ENCODE measurements around the gene C2CD4A.

The C2CD4A gene

DNA sequence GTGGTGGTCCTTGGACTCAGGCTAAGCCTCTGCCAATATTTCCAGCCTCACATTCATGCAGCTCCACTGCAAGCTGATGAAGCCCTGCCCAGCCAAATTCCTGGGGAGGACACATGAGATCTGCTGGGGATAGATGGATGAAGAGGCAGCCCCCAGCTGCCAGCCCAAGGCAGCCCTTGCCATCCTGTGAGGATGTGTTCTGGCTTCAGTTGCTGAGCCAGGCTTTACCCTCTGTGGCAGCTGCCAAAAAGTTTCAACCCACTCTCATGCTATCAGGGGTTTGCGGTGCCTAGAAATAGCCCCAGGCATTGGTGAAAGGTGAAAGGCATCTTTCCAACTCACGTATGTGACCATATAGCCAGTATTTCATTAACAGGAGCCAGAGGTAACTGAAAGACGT lies 37.6 kb downstream of the C2CD4A start:
- DNase-seq, result no peak

DNA sequence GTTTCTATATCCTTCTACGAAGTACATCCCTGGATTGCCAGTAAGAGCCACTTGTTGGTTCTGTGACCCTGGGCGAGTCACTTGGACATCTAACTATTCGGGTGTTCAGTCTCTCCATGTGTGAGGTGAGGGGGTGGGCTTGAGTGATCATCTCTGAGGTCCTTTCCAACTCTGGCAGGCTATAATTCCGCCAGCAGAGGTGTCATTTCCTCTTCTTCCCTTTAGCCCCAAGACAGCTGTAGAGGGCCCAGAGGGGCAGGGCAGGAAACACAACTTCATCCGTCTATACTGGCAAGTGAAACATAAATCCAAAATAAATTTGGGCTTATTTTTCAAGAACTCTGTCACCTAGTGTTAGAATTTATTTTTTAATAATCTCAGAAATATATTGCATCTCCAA lies 38.1 kb downstream of the C2CD4A start:
- DNase-seq, result no peak

DNA sequence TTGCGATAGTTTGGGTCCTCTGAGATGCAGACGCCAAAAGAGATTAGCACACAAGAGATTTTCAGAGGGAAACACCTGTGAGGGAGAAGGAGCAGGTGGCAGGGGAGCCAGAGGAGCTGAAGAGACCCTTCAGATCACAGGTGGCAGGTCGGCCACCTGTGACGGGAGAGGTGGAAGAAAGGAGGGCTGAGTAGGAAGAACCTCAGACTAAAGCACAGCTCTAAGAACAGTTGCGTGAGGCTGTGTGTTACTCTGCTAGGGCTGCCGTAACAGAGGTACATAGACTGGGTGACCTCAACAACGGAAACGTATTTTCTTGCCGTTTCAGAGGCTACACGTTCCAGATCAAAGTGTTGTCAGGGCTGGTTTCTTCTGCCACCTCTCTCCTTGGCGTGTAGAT lies 38.5 kb downstream of the C2CD4A start:
- DNase-seq, result no peak

DNA sequence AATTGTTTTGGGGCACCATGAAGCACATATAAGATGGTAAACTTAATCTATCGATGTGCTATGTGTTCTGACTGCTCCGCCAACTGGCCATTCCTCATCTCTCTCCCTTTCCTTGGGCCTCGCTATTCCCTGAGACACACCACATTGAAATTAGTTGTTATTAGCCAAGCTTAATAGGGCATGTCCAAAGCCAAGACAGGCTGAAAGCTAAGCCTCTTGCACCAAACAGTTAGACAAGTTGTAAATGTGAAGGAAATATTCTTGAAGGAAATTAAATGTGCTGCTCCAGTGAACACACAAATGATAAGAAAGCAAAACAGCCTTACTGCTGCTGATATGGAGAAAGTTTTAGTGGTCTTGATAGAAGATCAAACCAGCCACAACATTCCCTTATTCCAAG lies 39.3 kb downstream of the C2CD4A start:
- no peak for DNase-seq

DNA sequence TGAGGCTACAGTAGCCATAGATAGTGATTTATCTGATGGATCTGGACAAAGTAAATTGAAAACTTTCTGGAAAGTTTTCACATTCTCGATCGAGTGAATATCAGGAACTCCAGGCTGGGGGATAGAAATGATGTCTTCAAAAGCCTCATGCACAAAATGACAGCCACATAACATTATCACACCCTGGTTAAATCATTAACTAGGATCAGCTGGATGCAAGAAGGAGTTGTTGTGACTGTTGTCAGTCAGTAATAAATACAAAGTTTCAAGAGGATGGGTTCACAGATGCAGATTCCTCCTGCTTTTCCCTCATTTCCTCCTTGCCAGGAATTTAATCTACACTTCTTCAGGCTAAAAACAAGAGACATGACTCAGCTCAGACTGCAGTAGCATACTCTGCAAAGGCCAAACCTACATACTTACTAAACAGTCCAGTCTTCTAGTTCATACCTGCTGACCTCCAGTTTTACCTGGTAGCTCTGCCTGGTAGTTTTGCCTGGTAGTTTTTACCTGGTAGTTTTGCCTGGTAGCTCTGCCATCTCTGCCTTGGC lies 40.9 kb downstream of the C2CD4A start:
- peak; percentile 15 for DNase-seq

DNA sequence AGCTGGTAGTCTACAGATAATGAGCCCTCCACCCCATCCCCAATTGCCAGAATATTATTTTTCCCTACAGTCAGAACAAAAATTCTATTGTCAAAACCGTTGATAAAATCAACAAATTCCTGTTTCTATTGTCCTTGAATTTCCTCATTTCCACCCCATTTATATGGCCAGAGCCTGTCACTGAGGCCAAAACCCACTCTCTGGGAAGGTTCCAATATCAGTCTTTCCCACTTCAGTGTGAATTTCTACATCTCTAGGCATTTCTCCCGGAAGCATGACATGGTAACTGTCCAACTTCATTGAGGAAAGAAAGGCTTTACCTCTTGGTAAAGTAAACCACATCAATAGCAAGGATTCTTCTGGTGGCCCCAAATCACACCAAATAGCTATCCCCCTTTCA lies 41.6 kb downstream of the C2CD4A start:
- DNase-seq, result no peak

DNA sequence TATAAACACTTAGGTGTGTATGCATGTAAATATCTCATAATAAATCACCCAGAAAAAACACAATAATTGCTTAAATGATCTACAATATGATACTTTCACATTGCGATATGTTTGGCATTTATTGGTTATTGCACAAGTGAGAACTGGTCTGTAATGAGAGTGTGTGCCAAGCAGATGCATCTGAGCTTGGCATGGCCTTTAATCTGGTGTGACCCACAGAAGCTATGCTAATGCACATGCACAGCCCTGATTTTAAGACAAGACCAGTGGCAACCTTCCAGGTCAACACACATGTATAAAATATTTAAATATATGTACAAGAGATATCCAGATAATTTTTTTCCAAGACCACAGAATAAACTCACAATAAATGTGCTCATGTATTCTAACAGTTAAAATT lies 42.7 kb downstream of the C2CD4A start:
- no peak for DNase-seq

DNA sequence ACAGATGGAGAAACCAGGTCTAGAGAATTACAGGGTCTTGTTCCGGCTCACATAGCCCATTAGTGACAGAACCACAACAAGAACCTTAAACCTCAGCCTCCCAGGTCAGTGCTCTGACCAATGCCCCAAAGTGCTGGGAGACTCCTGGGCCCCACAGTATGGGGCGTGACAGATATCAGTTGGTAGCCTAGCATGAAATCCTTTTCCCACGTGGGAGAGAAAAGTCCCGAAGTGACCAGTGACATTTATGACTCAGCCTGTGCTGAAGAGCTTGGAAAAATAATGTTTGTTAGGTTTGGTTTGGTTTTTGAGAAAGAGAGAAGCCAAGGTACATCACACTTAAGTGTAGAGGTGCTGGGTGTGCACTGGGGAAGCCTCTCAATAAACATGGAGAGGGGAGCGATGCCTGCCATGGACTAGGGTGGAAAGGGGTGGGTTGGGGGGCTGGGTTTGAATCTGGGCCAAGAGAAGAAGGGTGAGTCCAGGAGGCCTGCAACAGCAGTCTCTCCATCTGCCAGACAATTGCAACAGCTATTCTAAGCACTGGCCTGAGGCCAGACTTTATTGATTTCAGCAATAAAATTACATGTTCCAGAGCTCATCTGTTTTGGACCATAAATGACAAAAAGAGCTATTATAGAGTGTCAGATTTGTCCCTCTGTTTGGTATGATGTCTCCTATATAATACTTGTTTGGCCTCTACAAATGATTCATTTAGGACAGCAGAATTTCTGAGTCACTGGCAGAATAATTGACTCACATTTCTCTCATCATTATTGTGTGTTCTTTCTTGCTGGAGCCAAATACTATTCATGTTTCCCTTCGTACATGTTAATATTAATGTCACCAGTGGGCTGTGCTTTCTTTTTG lies 43.4 kb downstream of the C2CD4A start:
- DNase-seq, result peak; percentile 77

DNA sequence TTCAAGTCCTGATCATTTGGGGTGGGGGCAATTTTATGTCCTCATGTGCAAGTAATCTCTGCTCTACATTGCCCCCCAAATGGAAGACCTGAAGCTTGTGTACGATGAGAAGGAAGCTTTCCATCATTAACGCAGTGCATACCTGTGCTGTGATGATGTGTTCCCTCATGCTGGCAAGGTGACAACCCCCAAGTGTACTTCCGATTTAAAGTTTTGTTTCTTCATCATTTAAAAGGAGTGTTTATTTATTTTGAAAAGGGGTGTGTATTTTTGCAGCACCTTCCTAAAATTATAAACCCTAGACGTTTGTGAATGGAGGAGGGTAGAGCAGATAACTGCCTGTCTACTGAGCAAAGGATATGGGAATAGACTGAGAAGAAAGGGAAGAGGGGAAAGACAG lies 45.3 kb downstream of the C2CD4A start:
- no peak for DNase-seq

DNA sequence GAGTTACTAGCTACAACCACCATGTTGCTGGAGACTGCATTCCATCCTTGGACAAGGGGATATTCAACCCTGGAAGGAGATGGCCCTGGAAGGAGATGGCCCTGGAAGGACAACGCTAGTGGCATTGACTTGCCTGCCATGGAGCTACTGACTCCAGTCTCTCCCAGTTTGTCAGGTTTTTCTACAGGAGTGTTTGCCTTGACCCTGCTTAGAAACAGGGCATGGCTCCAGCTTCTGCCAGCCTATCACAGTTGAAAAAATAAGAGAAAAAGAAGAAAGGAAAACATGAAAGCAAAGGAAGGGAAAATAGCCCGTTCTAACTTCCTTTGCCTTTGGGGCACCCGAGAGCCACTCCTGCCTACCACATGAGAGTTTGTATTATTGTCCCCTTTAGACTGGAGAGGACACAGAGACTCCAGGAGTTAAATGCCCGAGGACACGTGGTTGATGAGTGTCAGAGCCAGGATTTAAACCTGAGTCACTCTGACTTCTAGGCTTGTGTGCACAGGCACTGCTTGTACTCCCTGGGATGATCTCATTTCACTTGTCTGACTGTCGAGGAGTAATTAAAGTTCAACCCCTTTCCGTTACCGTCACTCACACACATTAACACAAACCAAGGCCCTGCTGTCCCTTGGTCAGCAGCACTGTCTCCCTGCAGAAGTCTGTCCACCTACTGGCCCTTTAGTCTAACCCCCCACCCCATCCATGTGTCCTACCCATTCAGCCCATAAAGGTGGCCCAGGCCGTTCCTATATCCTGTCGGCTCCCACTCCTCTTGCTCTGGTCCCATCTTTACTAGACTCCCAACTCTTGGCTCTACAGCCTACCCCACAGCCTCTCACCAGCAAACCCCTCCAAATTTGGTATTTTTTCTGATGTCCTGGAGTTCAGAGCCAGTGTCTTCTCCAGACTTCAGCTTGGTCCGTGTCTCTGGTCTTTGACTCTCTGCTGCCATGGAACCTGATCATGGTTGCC lies 46.1 kb downstream of the C2CD4A start:
- DNase-seq, result peak; percentile 84

DNA sequence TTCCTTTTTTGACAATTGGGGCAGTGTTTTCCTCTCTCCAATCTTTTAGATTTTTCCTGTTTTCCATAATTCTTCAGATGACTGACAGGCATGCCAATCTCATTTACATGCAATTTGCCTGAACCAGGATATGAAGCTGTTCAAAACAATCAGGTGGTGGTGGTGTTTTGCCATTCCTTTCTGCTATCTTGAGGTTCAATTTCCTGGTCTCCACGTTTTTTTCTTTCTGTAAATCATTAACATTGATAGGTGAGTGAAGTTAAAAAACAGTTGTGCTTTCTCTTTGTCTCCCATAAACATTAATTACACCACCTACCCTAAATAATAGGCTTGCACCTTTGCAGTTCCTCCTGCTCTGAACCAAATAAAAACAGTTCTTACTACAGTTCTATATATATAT lies 49.1 kb downstream of the C2CD4A start:
- no peak for DNase-seq

DNA sequence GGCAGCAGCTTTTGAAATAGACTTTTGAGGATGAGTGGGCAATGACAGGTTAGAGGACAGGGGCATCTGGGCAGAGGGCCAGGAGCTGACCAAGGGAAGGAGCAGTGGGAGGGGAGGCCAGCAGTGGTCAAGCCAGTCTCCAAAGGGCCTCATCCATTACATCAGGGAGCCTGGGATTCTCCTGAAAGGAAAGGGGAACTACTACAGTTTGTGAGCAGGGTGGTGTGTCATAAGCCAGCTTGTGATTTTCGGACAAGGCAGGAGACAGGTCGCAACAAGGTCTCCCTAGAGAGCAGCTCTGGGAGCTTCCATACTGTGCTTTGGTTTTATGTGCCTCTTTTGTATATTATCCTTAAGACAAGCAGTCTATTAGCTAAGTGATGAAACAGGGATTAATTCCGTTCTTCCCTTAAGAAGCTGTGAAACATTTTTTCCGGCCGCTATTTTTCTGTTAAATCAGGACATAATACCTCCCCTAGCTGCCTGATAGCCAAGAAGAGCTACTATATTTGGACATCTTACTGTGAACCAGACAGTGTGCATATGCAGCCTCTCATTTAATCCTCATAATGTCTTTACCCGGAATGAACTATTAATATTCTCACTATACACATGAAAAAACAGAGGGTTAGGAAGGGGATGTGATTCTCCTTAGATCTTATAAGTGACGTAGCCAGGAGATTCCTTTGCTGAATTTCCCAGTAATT lies 51.9 kb downstream of the C2CD4A start:
- peak; percentile 32 for DNase-seq

DNA sequence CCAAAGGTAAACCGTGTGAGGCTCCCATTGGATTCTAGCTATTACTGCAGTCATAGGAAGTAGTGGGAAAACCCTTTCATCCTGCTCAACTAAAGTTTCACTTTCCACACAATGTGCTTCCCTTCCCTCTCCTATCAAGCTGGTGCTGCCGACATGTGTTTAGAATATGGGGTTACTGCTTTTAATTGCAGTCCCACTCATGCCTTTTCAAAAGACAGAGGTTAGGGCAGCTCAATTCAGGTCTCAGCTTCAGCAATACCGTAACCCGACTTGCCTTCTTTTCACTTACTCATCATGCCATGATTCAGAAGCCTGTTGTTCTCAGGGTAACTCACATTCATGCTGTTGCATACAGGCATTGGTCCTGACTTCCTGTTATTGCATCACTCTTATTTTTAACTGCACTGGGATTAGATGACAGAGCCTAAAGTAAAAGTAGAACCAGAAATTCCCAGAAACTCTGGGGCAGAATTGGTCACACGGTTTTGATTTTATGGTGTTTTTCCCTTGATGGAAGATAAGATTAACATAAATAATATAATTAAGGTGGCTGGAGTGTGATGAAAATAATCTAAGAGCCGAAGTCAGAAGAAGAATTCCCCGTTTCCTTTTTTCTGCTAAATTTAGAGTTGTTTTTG lies 52.6 kb downstream of the C2CD4A start:
- peak; percentile 97 for DNase-seq

DNA sequence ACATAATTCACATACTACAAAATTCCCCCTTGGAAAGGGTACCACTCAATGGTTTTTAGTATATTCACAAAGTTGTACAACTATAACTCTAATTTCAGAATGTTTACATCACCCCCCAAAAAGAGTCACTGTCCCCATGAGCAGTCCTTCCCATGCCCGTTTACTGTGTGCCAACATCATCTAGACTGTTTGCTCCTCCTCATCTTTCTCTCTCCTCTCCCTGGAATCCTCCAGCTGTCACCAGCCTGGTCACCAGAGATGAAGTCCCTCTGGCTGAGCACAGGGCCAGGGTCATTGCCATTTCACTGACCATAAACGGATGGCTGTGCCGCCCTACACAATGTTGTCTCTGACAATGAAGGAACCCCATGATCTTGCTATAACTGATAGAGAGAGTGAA lies 53.1 kb downstream of the C2CD4A start:
- DNase-seq, result no peak

All from fibroblast of skin of back (primary cell).